ENCODE measurements around the gene PTPN5. TPM values are rescaled to one million over a fixed set of nuclear protein-coding genes. Genes with fewer than 3 reads are reported as not detected.

The PTPN5 gene
- total RNA-seq, 4 donors from 2014 or later, result 0.44 to 1.1 (median 0.56) TPM; not detected in 1

- no peak overlapping the region for H3K27ac ChIP-seq
- peaks cover 16 to 25% of the 10 kb centered on the region in 2 donors for H3K4me1 ChIP-seq
- H3K27me3 ChIP-seq, result no peaks in the 10 kb centered on the region
- H3K36me3 ChIP-seq, result peaks cover 0 to 7% of the 10 kb centered on the region in 2 donors
- no peak for TF ChIP-seq POLR2A (IDR thresholded peaks at IDR 0.05)
- no peak for TF ChIP-seq CTCF (IDR thresholded peaks at IDR 0.05)
- 71 to 88% methylated on average over 1 of the region's 1 CpG for WGBS, 2 donors
- no peak for DNase-seq
- no peaks in the 10 kb centered on the region for H3K9me3 ChIP-seq
- no peak overlapping the region for H3K4me3 ChIP-seq (replicated peaks in 1 of 3)
- intact Hi-C loops (cut with DNase I), result loop anchor here (5.0 kb wide), 1 partner anchor 68 kb away; the partner anchor contains the start of gene SPTY2D1
These were observed 91.2 kb downstream of the PTPN5 start for GRCh38 chr11:18700375-18700774.

- intact Hi-C loops (cut with DNase I), result loop anchor here (5.0 kb wide), 1 partner anchor 68 kb away; the partner anchor contains the start of gene SPTY2D1
- Histone ChIP-seq H3K27ac (peak overlapping the region in 1 of 3 donors; percentile 54), H3K36me3 (peaks cover 0 to 7% of the 10 kb centered on the region in 2 donors), H3K9me3 (no peaks in the 10 kb centered on the region), H3K4me1 (peaks cover 10 to 20% of the 10 kb centered on the region in 2 donors), H3K27me3 (no peaks in the 10 kb centered on the region), H3K4me3 (replicated peaks in 1 of 3) (peak overlapping the region in 1 of 3 donors; percentile 84)
- TF ChIP-seq POLR2A (IDR thresholded peaks at IDR 0.05), result no peak
- TF ChIP-seq CTCF (IDR thresholded peaks at IDR 0.05), result no peak
- WGBS, 2 donors, result 60 to 72% methylated on average over 3 of the region's 3 CpGs
- DNase-seq, result no peak
These were observed 91.7 kb downstream of the PTPN5 start for GRCh38 chr11:18699848-18700261.

- H3K36me3 ChIP-seq, result peaks cover 0 to 7% of the 10 kb centered on the region in 2 donors
- peak overlapping the region; percentile 71 to 85 (median 84) for H3K4me3 ChIP-seq (replicated peaks in 1 of 3)
- intact Hi-C loops (cut with DNase I), result no loop called here
- H3K27me3 ChIP-seq, result no peaks in the 10 kb centered on the region
- H3K27ac ChIP-seq, result peak overlapping the region in 2 of 3 donors; percentile 54 to 67
- TF ChIP-seq CTCF (IDR thresholded peaks at IDR 0.05), result no peak
- TF ChIP-seq POLR2A (IDR thresholded peaks at IDR 0.05), result no peak
- no peaks in the 10 kb centered on the region for H3K9me3 ChIP-seq
- DNase-seq, result no peak
- WGBS, 2 donors, result 11 to 20% methylated on average over 9 of the region's 9 CpGs
- H3K4me1 ChIP-seq, result peaks cover 6 to 13% of the 10 kb centered on the region in 2 donors
These were observed 92.4 kb downstream of the PTPN5 start for GRCh38 chr11:18699269-18699596.

GRCh38 chr11:18698341-18699268 is 93.0 kb downstream of the PTPN5 start, which contains the start of gene TMEM86A:
TSS of gene TMEM86A (plus strand) at chr11:18698779. CDS start at chr11:18698887, 108 bp downstream.
- WGBS, 2 donors, result 2 to 7% methylated on average over 24 to 26 of the region's 98 CpGs
- TF ChIP-seq CTCF (IDR thresholded peaks at IDR 0.05), result peak in 1 of 6 experiments; percentile 15
- TF ChIP-seq POLR2A (IDR thresholded peaks at IDR 0.05), result peak; percentile 8 to 90
- Histone ChIP-seq H3K4me1 (peaks cover 6 to 13% of the 10 kb centered on the region in 2 donors), H3K4me3 (replicated peaks in 1 of 3) (peak within 1 kb of the TSS; percentile 71 to 85 (median 84)), H3K27me3 (no peaks in the 10 kb centered on the region), H3K27ac (peak within 1 kb of the TSS; percentile 42 to 67 (median 54)), H3K9me3 (no peaks in the 10 kb centered on the region), H3K36me3 (peaks cover 0 to 7% of the 10 kb centered on the region in 2 donors)
- intact Hi-C loops (cut with DNase I), result no loop called here
- peak; percentile 96 to 97 for DNase-seq

- DNase-seq, result no peak
- Histone ChIP-seq H3K27me3 (no peaks in the 10 kb centered on the region), H3K4me1 (peaks cover 6 to 13% of the 10 kb centered on the region in 2 donors), H3K36me3 (peaks cover 0 to 7% of the 10 kb centered on the region in 2 donors), H3K9me3 (no peaks in the 10 kb centered on the region), H3K27ac (no peak overlapping the region), H3K4me3 (replicated peaks in 1 of 3) (no peak overlapping the region)
- no peak for TF ChIP-seq CTCF (IDR thresholded peaks at IDR 0.05)
- TF ChIP-seq POLR2A (IDR thresholded peaks at IDR 0.05), result no peak
- intact Hi-C loops (cut with DNase I), result no loop called here
- 80 to 89% methylated on average over 4 of the region's 4 CpGs for WGBS, 2 donors
These were observed 94.0 kb downstream of the PTPN5 start for GRCh38 chr11:18697576-18697975.
